ENCODE results near the gene ORC4.

Gene ORC4

DNA sequence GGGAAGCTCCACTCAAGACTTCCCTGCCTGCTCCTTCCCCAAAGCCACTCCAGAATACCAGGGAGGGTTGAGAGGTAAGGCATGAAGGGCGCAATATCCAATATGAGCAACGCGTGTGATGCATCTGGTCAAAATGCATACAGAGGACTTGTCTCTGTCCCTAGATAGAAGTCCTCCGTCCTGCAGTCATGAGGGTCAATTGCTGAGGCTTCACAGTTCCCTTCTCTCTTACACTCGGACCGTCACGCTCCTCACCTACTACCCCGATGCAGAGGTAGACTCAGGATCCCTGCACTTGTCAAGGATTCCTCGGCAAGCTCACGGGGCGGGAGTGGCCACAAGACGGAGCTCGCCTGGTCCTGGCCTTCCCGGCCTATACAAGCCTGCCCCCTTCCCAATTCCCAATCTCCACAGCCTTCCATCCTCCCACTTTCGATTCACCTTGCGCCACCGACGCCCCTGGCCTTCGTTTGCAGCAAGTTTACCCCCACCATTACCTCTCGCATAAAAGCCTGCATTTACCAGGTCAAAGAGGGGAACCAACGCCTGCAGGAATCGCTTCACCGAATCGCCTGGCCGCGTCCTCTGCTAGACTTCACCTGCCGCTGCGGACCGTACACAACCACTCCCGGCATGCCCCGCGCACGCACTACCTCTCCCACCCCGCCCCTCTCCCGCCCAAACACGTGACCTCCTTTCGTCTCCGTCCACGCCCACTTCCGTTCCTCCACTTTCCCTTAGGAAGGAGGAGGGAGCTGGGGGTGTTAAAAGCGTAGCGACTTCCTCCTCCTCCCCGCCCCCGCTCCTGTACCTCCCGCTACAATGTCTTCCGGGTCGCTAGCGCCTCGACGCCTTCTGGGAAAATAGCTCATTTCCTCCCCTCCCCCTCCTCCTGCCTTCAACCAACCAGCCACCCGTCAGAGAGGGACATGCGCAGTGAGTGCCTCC, at the start of gene ORC4:
TSS of gene ORC4 (minus strand) at position 627 of the 948 bp plus-strand sequence. CDS start 44,779 bp downstream, outside the sequence.
- peak within 1 kb of the TSS; percentile 100 for H3K4me3 Mint-ChIP-seq
- H3K4me1 Mint-ChIP-seq (ENCODE audit: low read depth) = peaks cover 61% of the 10 kb centered on the region
- H3K9me3 Mint-ChIP-seq (ENCODE audit: low read depth) = no peaks in the 10 kb centered on the region
- peak within 1 kb of the TSS; percentile 95 for H3K27ac Mint-ChIP-seq
- H3K36me3 Mint-ChIP-seq = peaks cover 2% of the 10 kb centered on the region
- H3K27me3 Mint-ChIP-seq = no peaks in the 10 kb centered on the region

- H3K27ac Mint-ChIP-seq = no peak overlapping the region
- H3K27me3 Mint-ChIP-seq = no peaks in the 10 kb centered on the region
- no peak overlapping the region for H3K4me3 Mint-ChIP-seq
- H3K36me3 Mint-ChIP-seq = peaks cover 8% of the 10 kb centered on the region
- no peaks in the 10 kb centered on the region for H3K4me1 Mint-ChIP-seq (ENCODE audit: low read depth)
- H3K9me3 Mint-ChIP-seq (ENCODE audit: low read depth) = no peaks in the 10 kb centered on the region
These were observed 47.3 kb upstream of the ORC4 start for GRCh38 chr2:148067801-148068200.

GRCh38 chr2:148065936-148066335, 45.4 kb upstream of the ORC4 start:
- H3K27ac Mint-ChIP-seq = no peak overlapping the region
- H3K36me3 Mint-ChIP-seq = peaks cover 8% of the 10 kb centered on the region
- no peaks in the 10 kb centered on the region for H3K9me3 Mint-ChIP-seq (ENCODE audit: low read depth)
- no peaks in the 10 kb centered on the region for H3K4me1 Mint-ChIP-seq (ENCODE audit: low read depth)
- H3K27me3 Mint-ChIP-seq = no peaks in the 10 kb centered on the region
- no peak overlapping the region for H3K4me3 Mint-ChIP-seq

GRCh38 chr2:148063633-148064032, 43.1 kb upstream of the ORC4 start:
- no peaks in the 10 kb centered on the region for H3K4me1 Mint-ChIP-seq (ENCODE audit: low read depth)
- H3K4me3 Mint-ChIP-seq = no peak overlapping the region
- H3K9me3 Mint-ChIP-seq (ENCODE audit: low read depth) = no peaks in the 10 kb centered on the region

GRCh38 chr2:148058641-148059040, 38.1 kb upstream of the ORC4 start:
- peaks cover 11% of the 10 kb centered on the region for H3K36me3 Mint-ChIP-seq
- no peak overlapping the region for H3K27ac Mint-ChIP-seq
- peaks cover 2% of the 10 kb centered on the region for H3K4me1 Mint-ChIP-seq (ENCODE audit: low read depth)
- H3K9me3 Mint-ChIP-seq (ENCODE audit: low read depth) = no peaks in the 10 kb centered on the region
- no peaks in the 10 kb centered on the region for H3K27me3 Mint-ChIP-seq
- H3K4me3 Mint-ChIP-seq = no peak overlapping the region

More at GRCh38 chr2:148063633-148064032, 43.1 kb upstream of the ORC4 start:
- Mint-ChIP-seq H3K27me3 (no peaks in the 10 kb centered on the region), H3K27ac (no peak overlapping the region), H3K36me3 (peaks cover 10% of the 10 kb centered on the region)

- Mint-ChIP-seq H3K27ac (no peak overlapping the region), H3K9me3 (ENCODE audit: low read depth) (peaks cover 3% of the 10 kb centered on the region), H3K27me3 (no peaks in the 10 kb centered on the region), H3K36me3 (peaks cover 9% of the 10 kb centered on the region), H3K4me1 (ENCODE audit: low read depth) (peaks cover 34% of the 10 kb centered on the region), H3K4me3 (no peak overlapping the region)
These were observed 32.1 kb upstream of the ORC4 start for GRCh38 chr2:148052687-148053086.

GRCh38 chr2:148049284-148049683, 28.7 kb upstream of the ORC4 start:
- H3K27ac Mint-ChIP-seq = no peak overlapping the region
- H3K36me3 Mint-ChIP-seq = peaks cover 5% of the 10 kb centered on the region
- H3K4me1 Mint-ChIP-seq (ENCODE audit: low read depth) = peaks cover 48% of the 10 kb centered on the region
- peaks cover 3% of the 10 kb centered on the region for H3K9me3 Mint-ChIP-seq (ENCODE audit: low read depth)
- H3K4me3 Mint-ChIP-seq = no peak overlapping the region
- no peaks in the 10 kb centered on the region for H3K27me3 Mint-ChIP-seq

DNA sequence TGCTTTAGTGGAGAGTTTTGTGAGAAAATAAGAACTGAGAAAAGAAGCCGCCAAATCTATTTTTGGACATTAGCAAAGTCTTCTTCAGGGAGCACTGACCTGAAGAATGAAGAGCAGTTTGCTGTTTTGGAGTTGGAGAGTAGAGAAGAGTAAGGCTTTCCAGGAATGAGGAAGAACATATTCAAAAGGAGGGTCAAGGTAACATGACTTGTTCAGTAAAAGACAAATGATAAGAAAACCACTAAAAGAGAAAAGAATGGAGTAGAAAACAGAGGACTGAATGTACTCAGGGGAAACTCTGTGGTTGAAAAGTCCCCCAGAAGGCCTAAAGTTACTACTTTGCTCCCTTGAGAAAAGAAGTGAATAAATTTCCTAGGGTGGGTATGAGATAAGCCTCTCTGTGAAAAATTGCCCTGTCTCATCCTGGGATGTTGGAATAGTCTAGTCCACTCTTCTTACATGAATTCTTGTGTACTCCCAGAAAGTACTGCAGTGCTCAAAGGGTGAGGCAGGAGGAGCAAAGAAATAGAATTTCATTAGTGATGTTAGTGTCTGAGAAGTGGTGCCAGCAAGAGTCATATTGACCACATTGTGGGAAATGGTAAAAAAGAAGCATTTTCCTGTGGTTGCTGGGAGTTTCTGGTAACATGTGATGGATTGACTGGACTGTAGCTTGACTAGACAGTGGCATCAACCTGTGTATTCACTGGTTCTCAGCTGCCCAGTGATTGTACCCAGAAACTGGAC, 28.1 kb upstream of the ORC4 start:
- Mint-ChIP-seq H3K36me3 (peaks cover 5% of the 10 kb centered on the region), H3K9me3 (ENCODE audit: low read depth) (peaks cover 3% of the 10 kb centered on the region), H3K4me3 (no peak overlapping the region), H3K27me3 (no peaks in the 10 kb centered on the region), H3K27ac (peak overlapping the region; percentile 64), H3K4me1 (ENCODE audit: low read depth) (peaks cover 48% of the 10 kb centered on the region)

GRCh38 chr2:148046802-148047201, 26.3 kb upstream of the ORC4 start:
- H3K4me3 Mint-ChIP-seq = no peak overlapping the region
- H3K36me3 Mint-ChIP-seq = peaks cover 3% of the 10 kb centered on the region
- no peaks in the 10 kb centered on the region for H3K9me3 Mint-ChIP-seq (ENCODE audit: low read depth)
- no peak overlapping the region for H3K27ac Mint-ChIP-seq
- no peaks in the 10 kb centered on the region for H3K27me3 Mint-ChIP-seq
- peaks cover 48% of the 10 kb centered on the region for H3K4me1 Mint-ChIP-seq (ENCODE audit: low read depth)

- H3K9me3 Mint-ChIP-seq (ENCODE audit: low read depth) = no peaks in the 10 kb centered on the region
- H3K27ac Mint-ChIP-seq = no peak overlapping the region
- peaks cover 34% of the 10 kb centered on the region for H3K4me1 Mint-ChIP-seq (ENCODE audit: low read depth)
- no peak overlapping the region for H3K4me3 Mint-ChIP-seq
- H3K36me3 Mint-ChIP-seq = peaks cover 5% of the 10 kb centered on the region
- H3K27me3 Mint-ChIP-seq = no peaks in the 10 kb centered on the region
These were observed 23.8 kb upstream of the ORC4 start for GRCh38 chr2:148044322-148044721.

DNA sequence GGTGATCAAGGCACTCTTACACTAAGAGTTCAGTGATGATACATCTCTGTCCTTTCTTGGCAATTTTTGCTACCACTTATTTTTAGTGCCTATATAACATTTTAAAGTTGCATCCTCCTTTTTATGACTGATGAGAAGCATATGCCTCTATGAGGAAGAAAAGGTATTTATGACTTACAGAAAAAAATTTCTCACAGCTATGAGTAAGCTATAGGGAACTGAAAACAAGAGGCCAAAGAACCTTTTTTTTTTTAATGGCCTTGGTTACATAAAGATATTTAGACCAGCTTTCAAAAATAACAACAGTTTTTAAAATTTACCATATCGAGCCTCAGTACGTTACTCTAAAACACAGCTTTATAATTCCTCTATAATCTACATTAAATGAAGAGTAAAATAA, 21.7 kb upstream of the ORC4 start:
- H3K27me3 Mint-ChIP-seq = no peaks in the 10 kb centered on the region
- H3K36me3 Mint-ChIP-seq = peaks cover 5% of the 10 kb centered on the region
- H3K4me3 Mint-ChIP-seq = no peak overlapping the region
- H3K4me1 Mint-ChIP-seq (ENCODE audit: low read depth) = peaks cover 20% of the 10 kb centered on the region
- H3K27ac Mint-ChIP-seq = no peak overlapping the region
- no peaks in the 10 kb centered on the region for H3K9me3 Mint-ChIP-seq (ENCODE audit: low read depth)

DNA sequence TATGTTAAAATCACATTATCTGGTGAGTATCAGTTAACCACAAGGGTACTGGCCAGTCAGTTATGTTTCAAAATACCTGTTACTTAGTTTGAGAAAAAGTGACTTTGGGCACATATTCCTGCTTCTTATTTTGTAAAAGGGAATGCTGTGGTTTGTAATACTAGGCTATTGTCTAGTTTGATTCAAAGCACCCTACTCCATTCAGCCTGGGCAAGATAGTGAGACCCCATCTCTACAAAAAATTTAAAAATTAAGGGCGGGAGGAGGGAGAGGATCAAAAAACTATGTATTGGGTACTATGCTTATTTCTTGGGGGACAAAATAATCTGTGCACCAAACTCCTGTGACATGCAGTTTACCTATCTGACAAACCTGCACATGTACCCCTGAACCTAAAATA, 19.2 kb upstream of the ORC4 start:
- peaks cover 9% of the 10 kb centered on the region for H3K4me1 Mint-ChIP-seq (ENCODE audit: low read depth)
- no peaks in the 10 kb centered on the region for H3K9me3 Mint-ChIP-seq (ENCODE audit: low read depth)
- no peak overlapping the region for H3K4me3 Mint-ChIP-seq
- no peak overlapping the region for H3K27ac Mint-ChIP-seq
- peaks cover 7% of the 10 kb centered on the region for H3K36me3 Mint-ChIP-seq
- no peaks in the 10 kb centered on the region for H3K27me3 Mint-ChIP-seq

- peaks cover 16% of the 10 kb centered on the region for H3K4me1 Mint-ChIP-seq (ENCODE audit: low read depth)
- H3K9me3 Mint-ChIP-seq (ENCODE audit: low read depth) = no peaks in the 10 kb centered on the region
- no peak overlapping the region for H3K27ac Mint-ChIP-seq
- H3K36me3 Mint-ChIP-seq = peaks cover 5% of the 10 kb centered on the region
- H3K27me3 Mint-ChIP-seq = no peaks in the 10 kb centered on the region
- no peak overlapping the region for H3K4me3 Mint-ChIP-seq
These were observed 11.7 kb upstream of the ORC4 start for GRCh38 chr2:148032215-148032614.

- peaks cover 5% of the 10 kb centered on the region for H3K36me3 Mint-ChIP-seq
- H3K4me3 Mint-ChIP-seq = no peak overlapping the region
- no peak overlapping the region for H3K27ac Mint-ChIP-seq
- H3K4me1 Mint-ChIP-seq (ENCODE audit: low read depth) = peaks cover 20% of the 10 kb centered on the region
- no peaks in the 10 kb centered on the region for H3K27me3 Mint-ChIP-seq
- H3K9me3 Mint-ChIP-seq (ENCODE audit: low read depth) = no peaks in the 10 kb centered on the region
These were observed 10.6 kb upstream of the ORC4 start for GRCh38 chr2:148031152-148031551.

DNA sequence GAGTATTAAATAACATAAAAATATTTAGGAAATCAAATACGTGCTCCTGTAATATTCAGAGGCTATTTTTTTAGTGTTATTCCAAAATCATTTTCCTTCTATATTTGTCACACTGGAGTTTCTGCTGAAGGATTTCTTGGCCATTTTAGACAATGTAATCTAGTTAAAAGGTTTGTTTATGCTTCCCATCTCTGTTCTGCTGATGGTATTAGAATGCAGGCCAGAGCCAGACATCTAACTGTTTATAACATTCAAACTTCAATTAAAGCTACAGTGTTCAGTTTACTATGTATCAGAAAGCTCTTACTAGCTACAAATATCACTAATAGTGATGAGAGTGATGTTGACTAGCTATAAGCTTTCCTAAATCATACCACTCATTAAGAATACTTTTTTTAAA, 8.2 kb upstream of the ORC4 start:
- H3K4me1 Mint-ChIP-seq (ENCODE audit: low read depth) = peaks cover 33% of the 10 kb centered on the region
- no peaks in the 10 kb centered on the region for H3K9me3 Mint-ChIP-seq (ENCODE audit: low read depth)
- no peaks in the 10 kb centered on the region for H3K36me3 Mint-ChIP-seq
- no peaks in the 10 kb centered on the region for H3K27me3 Mint-ChIP-seq
- H3K27ac Mint-ChIP-seq = no peak overlapping the region
- no peak overlapping the region for H3K4me3 Mint-ChIP-seq
